GM19395 (cell line): Measurements from ENCODE around the gene TMEM59.

Experiments
- ATAC-seq: cut with Tn5 transposase; IDR thresholded peaks from one replicate; pipeline ENCODE4 v1.9.1; 2021; ENCODE audit warnings: mild to moderate bottlenecking, moderate library complexity; ENCODE audit not compliant: unreplicated experiment

TMEM59 gene

DNA sequence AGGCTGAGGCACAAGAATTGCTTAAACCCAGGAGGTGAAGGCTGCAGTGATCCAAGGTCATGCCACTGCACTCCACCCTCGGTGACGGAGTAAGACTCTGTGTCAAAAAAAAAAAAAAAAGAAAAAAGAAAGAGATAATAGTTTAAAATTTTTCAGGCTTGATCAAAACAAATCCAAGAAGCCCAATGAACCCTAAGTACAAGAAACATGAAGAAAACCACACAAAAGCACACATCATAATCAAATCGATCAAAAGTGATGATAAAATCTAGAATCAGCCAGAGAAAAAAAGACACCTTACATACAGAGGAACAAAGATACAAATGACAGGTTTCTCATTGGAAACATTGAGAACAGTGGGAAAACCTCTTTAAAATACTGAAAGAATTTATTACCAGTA is 66.5 kb downstream of the TMEM59 start:
- no peak for ATAC-seq

DNA sequence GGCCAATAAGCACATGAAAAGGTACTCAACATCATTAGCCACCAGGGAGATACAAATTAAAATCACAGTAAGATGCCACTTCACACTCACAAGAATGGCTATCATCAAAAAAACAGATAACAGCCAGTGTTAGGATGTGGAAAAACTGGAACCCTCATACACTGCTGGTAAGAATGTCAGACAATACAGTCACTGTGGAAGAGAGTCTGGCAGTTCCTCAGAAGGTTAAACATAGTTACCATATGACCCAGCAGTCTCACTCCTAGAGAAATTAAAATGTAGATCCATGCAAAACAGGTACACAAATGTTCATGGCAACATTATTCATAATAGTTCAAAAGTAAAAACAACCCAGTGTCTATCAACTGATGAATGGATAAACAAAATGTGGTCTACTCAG is 68.3 kb downstream of the TMEM59 start:
- ATAC-seq = no peak

DNA sequence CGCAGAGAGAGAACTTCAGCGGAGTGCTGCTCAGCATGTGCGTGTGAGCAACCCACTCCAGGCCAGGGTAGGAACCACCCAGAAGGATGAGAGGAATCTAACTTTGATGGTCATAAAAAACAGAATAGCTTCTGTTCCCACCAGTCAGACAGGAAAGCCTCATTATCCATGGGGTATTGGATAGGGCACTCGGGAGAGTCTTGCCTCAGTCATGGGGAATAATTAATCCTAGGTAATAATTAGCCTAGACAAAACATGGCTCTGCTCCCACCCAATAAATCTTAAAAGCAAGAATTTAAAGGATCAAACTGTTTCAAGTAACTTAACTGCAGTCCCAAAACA is 70.3 kb downstream of the TMEM59 start:
- ATAC-seq = no peak

DNA sequence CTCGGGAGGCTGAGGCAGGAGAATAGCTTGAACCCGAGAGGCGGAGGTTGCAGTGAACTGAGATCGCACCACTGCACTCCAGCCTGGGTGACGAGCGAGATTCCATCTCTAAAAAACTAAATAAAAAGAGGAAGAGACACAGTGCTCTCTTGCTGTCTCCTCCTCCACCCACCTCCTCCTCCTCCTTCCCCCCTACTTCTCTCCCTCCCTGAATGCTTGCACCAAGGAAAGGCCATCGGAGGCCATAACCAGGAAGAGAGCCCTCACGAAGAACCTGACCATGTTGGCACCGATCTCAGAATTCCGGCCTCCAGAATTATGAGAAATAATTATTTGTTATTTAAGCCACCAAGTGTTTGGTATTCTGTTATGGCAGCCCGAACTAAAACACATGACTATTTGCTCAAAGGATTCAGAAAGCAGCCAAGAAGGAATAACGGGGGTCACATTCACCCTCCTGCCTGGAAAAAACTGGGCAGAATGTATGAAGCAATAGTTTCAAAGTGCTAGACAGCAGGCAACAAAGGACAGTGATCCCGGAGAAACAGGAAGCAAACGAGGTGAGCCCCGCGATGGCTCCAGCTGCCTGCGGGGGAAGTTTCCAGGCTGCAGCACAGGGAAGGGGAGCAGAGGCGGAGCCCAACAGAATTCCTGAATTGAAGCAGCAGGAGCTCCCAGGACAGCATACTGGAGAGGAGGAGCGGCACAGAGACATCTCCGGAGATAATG is 70.8 kb downstream of the TMEM59 start:
- ATAC-seq = no peak

DNA sequence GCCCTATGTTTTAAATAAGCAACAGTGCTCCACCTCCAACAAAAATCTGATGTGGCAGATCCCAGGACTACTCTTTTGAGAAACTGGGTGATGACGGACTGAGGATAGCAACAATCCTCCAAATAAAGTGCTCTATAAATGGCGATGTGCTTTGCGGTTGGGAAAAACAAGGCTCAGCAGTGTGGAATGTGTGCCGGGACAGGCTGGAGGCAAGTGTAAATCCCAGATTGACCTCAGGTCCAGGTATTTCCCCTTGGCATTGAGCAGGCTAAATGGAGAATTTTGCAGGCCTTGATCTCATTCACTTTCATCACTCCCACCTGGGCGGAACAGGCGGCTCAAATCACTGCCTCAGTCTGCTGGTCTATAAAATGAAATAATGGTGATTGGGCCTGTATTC is 71.8 kb downstream of the TMEM59 start:
- no peak for ATAC-seq

DNA sequence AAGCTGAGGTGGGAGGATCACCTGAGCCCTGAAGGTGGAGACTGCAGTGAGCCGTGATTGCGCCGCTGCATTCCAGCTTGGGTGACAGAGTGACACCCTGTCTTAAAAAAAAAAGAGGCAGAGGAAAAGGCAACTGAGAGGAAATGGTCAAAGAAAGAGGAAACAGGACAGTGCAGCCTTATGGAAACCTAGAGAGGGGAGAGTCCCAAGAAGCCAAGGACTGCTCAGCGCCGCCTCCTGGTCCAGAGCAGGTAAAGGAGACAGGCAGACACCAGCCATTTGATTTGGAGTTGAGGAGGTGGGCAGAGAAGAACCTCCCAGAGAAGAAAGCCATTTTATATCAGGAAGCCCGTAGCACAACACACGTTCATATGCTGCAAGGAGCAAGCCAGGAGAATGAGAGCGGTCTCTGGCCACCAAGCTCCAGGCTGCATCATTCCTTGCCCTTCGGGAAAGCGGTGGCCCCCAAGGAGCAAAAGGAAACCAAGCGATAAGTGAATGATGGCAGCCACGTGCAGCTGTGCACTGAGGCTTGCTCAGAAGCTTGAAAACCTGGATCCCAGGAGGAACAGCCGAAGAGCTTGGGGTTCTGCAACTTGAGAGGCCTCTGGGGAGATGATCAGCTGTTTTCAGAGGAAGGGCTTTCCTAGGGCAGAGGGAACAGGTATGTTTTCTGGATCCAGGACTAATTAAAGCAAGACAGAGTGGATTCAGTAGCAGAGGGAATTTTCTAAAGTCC is 73.1 kb downstream of the TMEM59 start:
- no peak for ATAC-seq
